NCI-H2081 treated with DMSO at 0.1 percent for 48 hours (cell line): Measurements from ENCODE around the gene NEURL4.

Experiments
- DNase-seq: peaks from one replicate; lab custom pipeline; 2025; lab: John Stamatoyannopoulos, UW

Gene NEURL4

GRCh38 chr17:7304179-7304578 is 25.0 kb downstream of the NEURL4 start:
- no peak for DNase-seq

GRCh38 chr17:7296189-7296861 is 32.8 kb downstream of the NEURL4 start:
- DNase-seq: no peak

- DNase-seq: no peak
These were observed 33.6 kb downstream of the NEURL4 start for GRCh38 chr17:7295230-7296180.

- no peak for DNase-seq
These were observed 34.5 kb downstream of the NEURL4 start, which contains the start of gene YBX2 for GRCh38 chr17:7294614-7295153. Gene YBX2, minus strand, starts transcription at chr17:7294639. Its CDS starts 139 bp downstream, at chr17:7294500.

- DNase-seq: no peak
These were observed 35.1 kb downstream of the NEURL4 start for GRCh38 chr17:7293816-7294613.

GRCh38 chr17:7293159-7293558 is 36.0 kb downstream of the NEURL4 start:
- no peak for DNase-seq

GRCh38 chr17:7292729-7293128 is 36.4 kb downstream of the NEURL4 start:
- no peak for DNase-seq

GRCh38 chr17:7292194-7292593 is 36.9 kb downstream of the NEURL4 start:
- no peak for DNase-seq

- DNase-seq: no peak
These were observed 38.5 kb downstream of the NEURL4 start for GRCh38 chr17:7290685-7291084.

- DNase-seq: no peak
These were observed 39.0 kb downstream of the NEURL4 start for GRCh38 chr17:7290166-7290565.

GRCh38 chr17:7289256-7290032 is 39.7 kb downstream of the NEURL4 start:
- DNase-seq: no peak

GRCh38 chr17:7285679-7286078 is 43.5 kb downstream of the NEURL4 start:
- no peak for DNase-seq

GRCh38 chr17:7284911-7285310 is 44.2 kb downstream of the NEURL4 start:
- DNase-seq: no peak

GRCh38 chr17:7283471-7284216 is 45.5 kb downstream of the NEURL4 start:
- no peak for DNase-seq

- DNase-seq: no peak
These were observed 46.3 kb downstream of the NEURL4 start for GRCh38 chr17:7282752-7283321.

GRCh38 chr17:7281953-7282751 is 47.0 kb downstream of the NEURL4 start:
- DNase-seq: no peak

GRCh38 chr17:7281074-7281952 is 47.8 kb downstream of the NEURL4 start, which contains the start of gene SLC2A4:
Gene SLC2A4, plus strand, starts transcription at chr17:7281718. Its CDS starts 217 bp downstream, at chr17:7281935.
- no peak for DNase-seq

GRCh38 chr17:7280519-7281073 is 48.5 kb downstream of the NEURL4 start:
- DNase-seq: no peak
